GM12801 (cell line): Measurements from ENCODE around the gene NSD1.

Experiments used
- TF ChIP-seq, protein P1 (sequence below): IDR thresholded peaks from one replicate; pipeline ENCODE4 v1.5.1; 2011; ENCODE audit warnings: control low read depth; ENCODE audit not compliant: insufficient read length; ENCODE audit errors: extremely low read depth

Gene NSD1

GRCh38 chr5:177089825-177090641, 43.5 kb upstream of the NSD1 start:
- TF ChIP-seq, protein P1, sequence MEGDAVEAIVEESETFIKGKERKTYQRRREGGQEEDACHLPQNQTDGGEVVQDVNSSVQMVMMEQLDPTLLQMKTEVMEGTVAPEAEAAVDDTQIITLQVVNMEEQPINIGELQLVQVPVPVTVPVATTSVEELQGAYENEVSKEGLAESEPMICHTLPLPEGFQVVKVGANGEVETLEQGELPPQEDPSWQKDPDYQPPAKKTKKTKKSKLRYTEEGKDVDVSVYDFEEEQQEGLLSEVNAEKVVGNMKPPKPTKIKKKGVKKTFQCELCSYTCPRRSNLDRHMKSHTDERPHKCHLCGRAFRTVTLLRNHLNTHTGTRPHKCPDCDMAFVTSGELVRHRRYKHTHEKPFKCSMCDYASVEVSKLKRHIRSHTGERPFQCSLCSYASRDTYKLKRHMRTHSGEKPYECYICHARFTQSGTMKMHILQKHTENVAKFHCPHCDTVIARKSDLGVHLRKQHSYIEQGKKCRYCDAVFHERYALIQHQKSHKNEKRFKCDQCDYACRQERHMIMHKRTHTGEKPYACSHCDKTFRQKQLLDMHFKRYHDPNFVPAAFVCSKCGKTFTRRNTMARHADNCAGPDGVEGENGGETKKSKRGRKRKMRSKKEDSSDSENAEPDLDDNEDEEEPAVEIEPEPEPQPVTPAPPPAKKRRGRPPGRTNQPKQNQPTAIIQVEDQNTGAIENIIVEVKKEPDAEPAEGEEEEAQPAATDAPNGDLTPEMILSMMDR, result no peak

DNA sequence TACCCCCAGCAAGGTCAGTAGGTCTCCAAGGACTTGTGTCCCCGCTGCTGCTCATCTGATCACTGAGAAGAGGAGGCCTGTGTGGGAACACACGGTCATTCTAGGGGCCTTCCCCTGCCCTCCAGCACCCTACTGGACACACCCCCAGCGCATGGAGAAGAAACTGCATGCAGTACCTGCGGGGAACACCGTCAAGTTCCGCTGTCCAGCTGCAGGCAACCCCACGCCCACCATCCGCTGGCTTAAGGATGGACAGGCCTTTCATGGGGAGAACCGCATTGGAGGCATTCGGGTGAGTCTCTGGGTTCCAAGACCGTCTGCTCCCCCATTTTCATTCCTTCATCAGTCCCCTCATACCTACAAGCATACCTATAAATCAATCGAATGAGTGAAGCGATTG, 42.8 kb upstream of the NSD1 start:
- TF ChIP-seq, protein P1, result no peak

DNA sequence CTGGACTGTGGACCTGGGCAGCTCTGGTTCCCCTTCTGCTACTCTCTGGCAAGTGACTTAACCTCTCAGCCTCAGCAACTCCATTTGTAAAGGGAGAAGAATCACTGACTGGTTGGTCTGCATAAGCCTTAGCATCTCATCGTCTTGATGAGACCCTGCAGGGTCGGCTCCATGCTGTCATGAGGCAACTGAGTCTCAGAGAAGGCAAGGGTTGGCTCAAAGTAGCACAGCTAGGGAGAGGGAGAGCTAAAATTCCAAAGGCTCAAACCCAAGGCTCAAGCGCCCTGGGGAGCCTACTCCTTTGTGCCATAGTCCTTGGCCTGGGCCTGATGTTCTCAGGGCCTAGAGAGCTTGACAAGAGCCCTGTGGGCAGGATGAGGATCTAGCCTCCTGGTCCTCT, 42.3 kb upstream of the NSD1 start:
- TF ChIP-seq, protein P1, result no peak

DNA sequence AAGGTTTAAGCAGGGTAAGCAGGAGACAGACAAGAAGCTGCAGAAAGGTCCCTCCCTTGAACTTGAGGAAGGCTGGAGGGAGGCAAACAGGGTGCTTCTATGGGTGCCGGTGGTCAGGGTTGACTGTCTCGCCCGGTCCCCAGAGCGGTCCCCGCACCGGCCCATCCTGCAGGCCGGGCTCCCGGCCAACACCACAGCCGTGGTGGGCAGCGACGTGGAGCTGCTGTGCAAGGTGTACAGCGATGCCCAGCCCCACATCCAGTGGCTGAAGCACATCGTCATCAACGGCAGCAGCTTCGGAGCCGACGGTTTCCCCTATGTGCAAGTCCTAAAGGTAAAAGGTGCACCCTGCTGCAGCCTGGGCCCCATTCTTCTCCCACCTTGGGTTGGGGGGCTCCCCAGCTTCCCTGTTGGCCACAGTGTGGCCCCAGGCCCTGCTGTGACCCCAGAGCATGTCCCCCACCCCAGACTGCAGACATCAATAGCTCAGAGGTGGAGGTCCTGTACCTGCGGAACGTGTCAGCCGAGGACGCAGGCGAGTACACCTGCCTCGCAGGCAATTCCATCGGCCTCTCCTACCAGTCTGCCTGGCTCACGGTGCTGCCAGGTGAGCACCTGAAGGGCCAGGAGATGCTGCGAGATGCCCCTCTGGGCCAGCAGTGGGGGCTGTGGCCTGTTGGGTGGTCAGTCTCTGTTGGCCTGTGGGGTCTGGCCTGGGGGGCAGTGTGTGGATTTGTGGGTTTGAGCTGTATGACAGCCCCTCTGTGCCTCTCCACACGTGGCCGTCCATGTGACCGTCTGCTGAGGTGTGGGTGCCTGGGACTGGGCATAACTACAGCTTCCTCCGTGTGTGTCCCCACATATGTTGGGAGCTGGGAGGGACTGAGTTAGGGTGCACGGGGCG, 41.1 kb upstream of the NSD1 start:
- TF ChIP-seq, protein P1, result no peak

GRCh38 chr5:177093082-177093712, 40.4 kb upstream of the NSD1 start:
- TF ChIP-seq, protein P1, result no peak

DNA sequence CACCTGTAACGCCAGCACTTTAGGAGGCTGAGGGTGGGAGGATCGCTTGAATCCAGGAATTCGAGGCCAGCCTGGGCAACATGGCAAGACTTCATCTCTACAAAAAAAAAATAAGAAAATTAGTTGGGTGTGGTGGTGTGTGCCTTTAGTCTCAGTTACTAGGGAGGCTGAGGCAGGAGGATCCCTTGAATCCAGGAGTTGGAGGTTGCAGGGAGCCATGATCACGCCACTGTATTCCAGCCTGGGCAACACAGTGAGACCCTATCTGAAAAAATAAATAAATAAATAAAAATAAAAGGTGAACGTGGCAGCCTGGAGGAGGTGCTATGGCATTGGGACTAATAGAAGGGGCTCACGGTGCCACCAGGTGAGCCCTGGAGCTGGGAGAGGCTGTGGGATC, 39.8 kb upstream of the NSD1 start:
- TF ChIP-seq, protein P1, result no peak
